GM18867 (cell line): ENCODE data around the gene KLHL41.
"Not testable (repeated sequence)": the region's sequence is repeated elsewhere in the genome, so short reads cannot be mapped to it uniquely, and the experiment has no call there.

Source experiments
- ATAC-seq: cut with Tn5 transposase; IDR thresholded peaks from one replicate; pipeline ENCODE4 v1.9.1; 2021; ENCODE audit warnings: mild to moderate bottlenecking, moderate library complexity; ENCODE audit not compliant: unreplicated experiment

Gene KLHL41

GRCh38 chr2:169507698-169508097 lies 1.8 kb upstream of the KLHL41 start:
- no peak for ATAC-seq

GRCh38 chr2:169509955-169510354 lies 453 bp downstream of the KLHL41 start:
- no peak for ATAC-seq

GRCh38 chr2:169510496-169510895 lies 994 bp downstream of the KLHL41 start:
- no peak for ATAC-seq

GRCh38 chr2:169511818-169512217 lies 2.3 kb downstream of the KLHL41 start:
- no peak for ATAC-seq

- no peak for ATAC-seq
Observed at GRCh38 chr2:169512525-169512924, 3.0 kb downstream of the KLHL41 start.

- ATAC-seq, result no peak
Observed at GRCh38 chr2:169513094-169513493, 3.6 kb downstream of the KLHL41 start.

GRCh38 chr2:169513926-169514325 lies 4.4 kb downstream of the KLHL41 start:
- no peak for ATAC-seq

- ATAC-seq, result not testable (repeated sequence)
Observed at GRCh38 chr2:169514758-169515157, 5.3 kb downstream of the KLHL41 start.

- not testable (repeated sequence) for ATAC-seq
Observed at GRCh38 chr2:169516488-169516995, 7.0 kb downstream of the KLHL41 start.

- no peak for ATAC-seq
Observed at GRCh38 chr2:169520896-169521295, 11.4 kb downstream of the KLHL41 start.

- no peak for ATAC-seq
Observed at GRCh38 chr2:169523681-169524080, 14.2 kb downstream of the KLHL41 start.

- no peak for ATAC-seq
Observed at GRCh38 chr2:169525434-169525833, 15.9 kb downstream of the KLHL41 start.

- ATAC-seq, result no peak
Observed at GRCh38 chr2:169526451-169526850, 16.9 kb downstream of the KLHL41 start.

- ATAC-seq, result peak; percentile 94
Observed at GRCh38 chr2:169528271-169528701, 18.8 kb downstream of the KLHL41 start.

GRCh38 chr2:169539460-169539859 lies 30.0 kb downstream of the KLHL41 start:
- not testable (repeated sequence) for ATAC-seq

- no peak for ATAC-seq
Observed at GRCh38 chr2:169540146-169540545, 30.6 kb downstream of the KLHL41 start.

GRCh38 chr2:169542433-169542832 lies 32.9 kb downstream of the KLHL41 start:
- ATAC-seq, result no peak

GRCh38 chr2:169546756-169547155 lies 37.3 kb downstream of the KLHL41 start:
- no peak for ATAC-seq

- ATAC-seq, result no peak
Observed at GRCh38 chr2:169561364-169561763, 51.9 kb downstream of the KLHL41 start.

GRCh38 chr2:169562084-169562483 lies 52.6 kb downstream of the KLHL41 start:
- not testable (repeated sequence) for ATAC-seq

GRCh38 chr2:169562519-169562918 lies 53.0 kb downstream of the KLHL41 start:
- no peak for ATAC-seq

- no peak for ATAC-seq
Observed at GRCh38 chr2:169565686-169566085, 56.2 kb downstream of the KLHL41 start.

- ATAC-seq, result no peak
Observed at GRCh38 chr2:169569948-169570347, 60.4 kb downstream of the KLHL41 start.
